Gastrocnemius medialis (tissue), 4 donors: Measurements from ENCODE around the gene TSHZ3. TPM values are rescaled to one million over a fixed set of nuclear protein-coding genes. Genes with fewer than 3 reads are reported as not detected.

ENCODE experiments used
- ATAC-seq, 2 donors: fragments of 150-250 bp; one replicate each; pipeline ENCODE4 v1.9.1; 2016
- DNase-seq, 2 donors: peaks; one replicate each; pipeline ENCODE4 v3.0.0-alpha.2; 2019
- H3K27ac ChIP-seq, 4 donors: fragments of 200-600 bp; sonication (generic); 1 replicate in 1 of 4; 2 replicates in 3 of 4; pipeline ENCODE4 v1.5.1; 2016 to 2018; ENCODE audit warnings: mild to moderate bottlenecking in 2 of 4, moderate library complexity in 1 of 4
- H3K27me3 ChIP-seq, 3 donors: fragments of 200-600 bp; sonication (generic) in 2 of 3; 1 replicate in 1 of 3; 2 replicates in 2 of 3; pipeline versions ENCODE4 v1.5.1 to v1.6.0; 2016 to 2019; ENCODE audit warnings: mild to moderate bottlenecking in 1 of 3, moderate library complexity in 1 of 3
- H3K36me3 ChIP-seq, 2 donors: fragments of 200-600 bp; sonication (generic) in 1 of 2; one replicate each; pipeline ENCODE4 v1.5.1; 2017 to 2018
- H3K4me1 ChIP-seq, 2 donors: fragments of 200-600 bp; sonication (generic) in 1 of 2; one replicate each; pipeline ENCODE4 v1.5.1; 2016 to 2017; ENCODE audit warnings: mild to moderate bottlenecking in 2 of 2
- H3K4me3 ChIP-seq, 4 donors: fragments of 200-600 bp; sonication (generic) in 3 of 4; 1 replicate in 1 of 4; 2 replicates in 3 of 4; pipeline ENCODE4 v1.5.1; 2016 to 2019; ENCODE audit warnings: mild to moderate bottlenecking in 2 of 4
- H3K9me3 ChIP-seq, 3 donors: fragments of 200-600 bp; sonication (generic) in 2 of 3; 1 replicate in 1 of 3; 2 replicates in 2 of 3; pipeline ENCODE4 v1.5.1; 2016 to 2019
- POLR2A ChIP-seq, 2 donors: fragments of 450-650 bp; IDR thresholded peaks; one replicate each; pipeline ENCODE4 v1.6.1; 2017; ENCODE audit warnings: antibody characterized with exemption in 2 of 2, mild to moderate bottlenecking in 2 of 2, moderate library complexity in 2 of 2
- in situ Hi-C, 4 donors: fragments of 200-750 bp; cut with MboI; loops; one replicate each; pipeline versions ENCODE4 v1.15.0 to v1.8.0; 2017; ENCODE audit warnings: low sequenced_read_pairs in 4 of 4
- intact Hi-C: fragments of 100-400 bp; cut with DNase I; formaldehyde crosslinking; loops from one replicate; pipeline ENCODE4 v1.15.1; 2023; ENCODE audit warnings: low total_unique reads
- total RNA-seq, 4 donors: library from RNA; depleted of rRNA; stranded (reverse); fragments of >200 nt; gene quantifications; one replicate each; pipeline versions ENCODE4 v1.1.0 to v1.2.3, GENCODE V29; 2016
- TF ChIP-seq, protein P1 (sequence below), 5 experiments: fragments of 450-650 bp in 3 of 5; fragments of 200-600 bp in 2 of 5; sonication (generic) in 2 of 5; IDR thresholded peaks in 4 of 5; conservative IDR thresholded peaks in 1 of 5; 1 replicate in 4 of 5; 2 replicates in 1 of 5; pipeline ENCODE4 v1.5.1; 2016 to 2019; ENCODE audit warnings: antibody characterized with exemption in 5 of 5, mild to moderate bottlenecking in 3 of 5, moderate library complexity in 3 of 5

Gene TSHZ3
- total RNA-seq, 4 donors from 2014 or later = 1.6 to 2.3 (median 1.9) TPM

DNA sequence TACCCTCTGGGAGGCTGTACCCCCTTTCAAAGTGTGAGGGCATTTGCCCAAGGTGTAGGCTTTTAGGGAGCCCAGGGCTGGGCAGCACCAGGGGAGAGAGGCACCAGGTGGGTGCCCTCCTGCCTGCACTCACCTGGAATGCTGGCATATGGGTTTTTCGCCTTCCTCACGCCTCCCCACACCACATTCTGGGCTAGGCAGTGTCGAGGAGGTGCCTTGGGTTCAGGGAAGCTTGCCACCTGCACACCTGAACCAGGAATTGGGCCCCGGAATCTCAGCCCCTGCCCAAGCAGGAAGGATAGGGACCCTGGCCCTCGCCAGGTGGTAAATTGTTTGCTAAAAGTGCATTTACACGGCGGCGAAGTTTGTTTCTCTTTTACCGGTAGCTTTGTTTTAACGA, 5.1 kb upstream of the TSHZ3 start:
- Histone ChIP-seq H3K27me3 (peaks cover 22 to 48% (median 45%) of the 10 kb centered on the region in 3 donors), H3K27ac (no peak overlapping the region), H3K36me3 (no peaks in the 10 kb centered on the region), H3K4me3 (no peak overlapping the region), H3K9me3 (no peaks in the 10 kb centered on the region), H3K4me1 (peaks cover 4 to 10% of the 10 kb centered on the region in 2 donors)
- intact Hi-C loops = no loop called here
- TF ChIP-seq POLR2A (IDR thresholded peaks at IDR 0.05) = no peak
- no peak for DNase-seq
- in situ Hi-C loops = loop anchor here in 2 of 4 donors (25.0 kb wide), 1 partner anchor 667 kb away; no protein-coding TSS in a partner anchor
- no peak for ATAC-seq

DNA sequence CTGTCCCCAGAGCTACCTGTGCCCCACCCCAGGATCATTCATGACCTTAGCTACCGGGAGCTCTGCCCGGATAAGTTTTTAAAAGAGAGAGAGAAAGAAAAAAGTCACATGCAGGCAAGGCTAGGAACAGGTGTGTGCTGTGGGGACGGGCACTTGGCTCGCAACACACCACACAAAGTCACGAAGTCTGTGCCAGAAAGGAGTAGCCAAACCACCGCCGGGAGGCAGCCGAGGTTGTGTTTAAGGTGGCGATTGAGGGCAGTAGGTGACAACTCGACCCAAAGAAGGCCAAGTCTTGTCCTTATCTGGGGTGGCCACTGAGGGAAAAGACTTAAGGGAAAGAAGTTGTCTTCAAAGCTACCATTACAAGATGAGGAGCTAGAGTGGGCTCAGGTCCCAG, 4.6 kb upstream of the TSHZ3 start:
- TF ChIP-seq, protein P1, sequence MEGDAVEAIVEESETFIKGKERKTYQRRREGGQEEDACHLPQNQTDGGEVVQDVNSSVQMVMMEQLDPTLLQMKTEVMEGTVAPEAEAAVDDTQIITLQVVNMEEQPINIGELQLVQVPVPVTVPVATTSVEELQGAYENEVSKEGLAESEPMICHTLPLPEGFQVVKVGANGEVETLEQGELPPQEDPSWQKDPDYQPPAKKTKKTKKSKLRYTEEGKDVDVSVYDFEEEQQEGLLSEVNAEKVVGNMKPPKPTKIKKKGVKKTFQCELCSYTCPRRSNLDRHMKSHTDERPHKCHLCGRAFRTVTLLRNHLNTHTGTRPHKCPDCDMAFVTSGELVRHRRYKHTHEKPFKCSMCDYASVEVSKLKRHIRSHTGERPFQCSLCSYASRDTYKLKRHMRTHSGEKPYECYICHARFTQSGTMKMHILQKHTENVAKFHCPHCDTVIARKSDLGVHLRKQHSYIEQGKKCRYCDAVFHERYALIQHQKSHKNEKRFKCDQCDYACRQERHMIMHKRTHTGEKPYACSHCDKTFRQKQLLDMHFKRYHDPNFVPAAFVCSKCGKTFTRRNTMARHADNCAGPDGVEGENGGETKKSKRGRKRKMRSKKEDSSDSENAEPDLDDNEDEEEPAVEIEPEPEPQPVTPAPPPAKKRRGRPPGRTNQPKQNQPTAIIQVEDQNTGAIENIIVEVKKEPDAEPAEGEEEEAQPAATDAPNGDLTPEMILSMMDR (IDR thresholded peaks at IDR 0.05 in 4 of 5, conservative IDR thresholded peaks at IDR 0.05 in 1 of 5) = no peak
- TF ChIP-seq POLR2A (IDR thresholded peaks at IDR 0.05) = no peak
- no peak for ATAC-seq
- in situ Hi-C loops = loop anchor here in 2 of 4 donors (25.0 kb wide), 1 partner anchor 667 kb away; no protein-coding TSS in a partner anchor
- Histone ChIP-seq H3K4me1 (peaks cover 4 to 10% of the 10 kb centered on the region in 2 donors), H3K9me3 (no peaks in the 10 kb centered on the region), H3K27ac (no peak overlapping the region), H3K27me3 (peaks cover 23 to 48% (median 44%) of the 10 kb centered on the region in 3 donors), H3K4me3 (no peak overlapping the region), H3K36me3 (no peaks in the 10 kb centered on the region)
- intact Hi-C loops = no loop called here
- no peak for DNase-seq

DNA sequence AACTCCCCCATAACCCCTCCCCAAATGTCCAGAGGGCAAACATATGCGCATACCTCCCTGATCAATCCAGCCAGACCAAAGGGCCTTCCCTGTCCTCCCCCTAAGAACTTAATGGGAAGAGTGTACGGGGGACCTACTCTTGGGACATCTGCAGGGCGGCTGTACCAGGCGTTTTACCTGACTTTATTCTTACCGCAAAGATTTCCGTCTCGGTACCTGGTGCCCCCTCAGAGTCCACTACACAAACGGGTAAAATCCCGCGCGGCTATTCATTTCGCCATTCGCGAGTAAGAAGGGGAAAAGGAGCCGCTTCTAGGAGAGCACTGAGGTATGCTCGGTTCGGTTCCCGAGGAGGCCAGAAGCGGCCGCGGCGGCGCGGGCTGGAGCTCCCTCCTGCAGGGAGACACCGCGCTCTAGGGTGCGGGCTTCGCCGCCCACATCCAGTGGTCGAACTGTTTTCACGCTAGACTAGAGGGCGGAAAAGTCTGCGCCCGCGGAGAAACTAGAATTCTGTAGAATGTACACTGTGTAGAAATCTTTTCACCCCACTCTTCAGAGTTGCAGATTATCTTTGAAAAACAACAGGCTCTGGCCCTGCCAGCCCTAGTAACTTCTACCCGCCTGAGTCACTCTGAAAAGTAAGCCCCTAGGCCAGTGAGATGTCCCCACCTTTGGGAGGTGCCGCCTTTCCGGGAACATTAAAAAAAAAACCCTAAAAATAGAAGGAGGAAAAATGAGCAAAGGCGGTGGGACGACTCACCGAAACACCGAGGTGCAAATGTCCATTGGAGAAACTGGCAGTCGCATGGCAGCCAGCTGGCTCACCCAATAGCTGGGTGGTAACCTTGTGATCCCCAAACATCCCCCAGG, 3.8 kb upstream of the TSHZ3 start:
- no peaks in the 10 kb centered on the region for H3K36me3 ChIP-seq
- TF ChIP-seq, protein P1 (IDR thresholded peaks at IDR 0.05 in 4 of 5, conservative IDR thresholded peaks at IDR 0.05 in 1 of 5) = no peak
- TF ChIP-seq POLR2A (IDR thresholded peaks at IDR 0.05) = no peak
- H3K27ac ChIP-seq = no peak overlapping the region
- no peak for DNase-seq
- peaks cover 4 to 16% of the 10 kb centered on the region in 2 donors for H3K4me1 ChIP-seq
- H3K9me3 ChIP-seq = no peaks in the 10 kb centered on the region
- no peak for ATAC-seq
- intact Hi-C loops = no loop called here
- peaks cover 28 to 52% (median 41%) of the 10 kb centered on the region in 3 donors for H3K27me3 ChIP-seq
- in situ Hi-C loops = loop anchor here in 2 of 4 donors (25.0 kb wide), 1 partner anchor 666 kb away; no protein-coding TSS in a partner anchor
- no peak overlapping the region for H3K4me3 ChIP-seq

DNA sequence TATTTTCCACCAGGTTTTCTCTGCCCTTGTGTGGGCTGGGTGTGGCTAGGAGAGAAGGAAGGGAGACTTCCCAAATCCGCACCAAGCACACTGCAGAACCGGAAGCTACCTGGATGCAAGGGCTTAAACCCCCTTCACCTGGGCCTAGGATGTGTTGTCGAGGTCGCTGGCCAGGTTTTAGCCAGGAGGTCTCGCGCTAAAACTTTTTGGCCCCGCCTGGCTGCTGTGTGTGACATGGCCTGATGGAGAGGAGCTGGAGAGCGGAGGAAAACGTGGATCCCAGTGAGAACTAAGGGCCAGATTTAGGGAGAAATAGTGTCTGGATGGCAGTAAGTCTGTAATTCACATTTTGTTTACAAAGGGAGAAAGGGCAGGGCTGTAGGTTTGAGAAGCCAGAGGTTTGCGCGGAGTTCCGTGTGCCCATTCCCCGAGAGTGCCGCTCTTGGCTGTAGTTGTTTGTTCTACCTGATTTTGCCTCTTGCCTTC, 3.1 kb upstream of the TSHZ3 start:
- TF ChIP-seq POLR2A (IDR thresholded peaks at IDR 0.05) = no peak
- TF ChIP-seq, protein P1 (IDR thresholded peaks at IDR 0.05 in 4 of 5, conservative IDR thresholded peaks at IDR 0.05 in 1 of 5) = no peak
- Histone ChIP-seq H3K27ac (no peak overlapping the region), H3K4me3 (peak overlapping the region in 1 of 4 donors; percentile 70), H3K4me1 (peaks cover 4 to 22% of the 10 kb centered on the region in 2 donors), H3K9me3 (no peaks in the 10 kb centered on the region), H3K27me3 (peaks cover 28 to 56% (median 41%) of the 10 kb centered on the region in 3 donors), H3K36me3 (no peaks in the 10 kb centered on the region)
- no peak for DNase-seq
- in situ Hi-C loops (loop anchor here in 2 of 4 donors (25.0 kb wide), 1 partner anchor 665 kb away; no protein-coding TSS in a partner anchor), intact Hi-C loops (no loop called here)
- ATAC-seq = no peak

DNA sequence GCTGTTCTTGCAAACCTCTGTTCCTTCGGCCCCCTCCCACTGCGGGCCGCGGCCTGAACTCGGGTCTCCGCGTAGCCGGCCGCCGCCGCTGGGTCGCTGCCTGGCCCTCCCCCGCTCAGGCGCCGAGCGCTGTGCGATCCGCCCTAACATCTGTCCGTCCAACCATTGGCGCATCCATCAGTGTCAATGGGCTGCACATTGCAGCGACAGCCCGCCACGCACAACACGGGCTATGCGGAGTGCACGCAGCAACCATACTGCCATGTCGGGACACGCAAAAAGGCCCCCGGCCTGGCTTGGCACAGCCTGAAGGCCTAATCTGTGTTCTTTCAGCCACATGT, 2.6 kb upstream of the TSHZ3 start:
- ATAC-seq = no peak
- peaks cover 25 to 56% (median 41%) of the 10 kb centered on the region in 3 donors for H3K27me3 ChIP-seq
- TF ChIP-seq POLR2A (IDR thresholded peaks at IDR 0.05) = no peak
- TF ChIP-seq, protein P1 (IDR thresholded peaks at IDR 0.05 in 4 of 5, conservative IDR thresholded peaks at IDR 0.05 in 1 of 5) = no peak
- peaks cover 4 to 22% of the 10 kb centered on the region in 2 donors for H3K4me1 ChIP-seq
- no peak for DNase-seq
- intact Hi-C loops (no loop called here), in situ Hi-C loops (loop anchor here in 2 of 4 donors (25.0 kb wide), 1 partner anchor 665 kb away; no protein-coding TSS in a partner anchor)
- peak overlapping the region; percentile 60 to 78 (median 70) for H3K4me3 ChIP-seq
- H3K9me3 ChIP-seq = no peaks in the 10 kb centered on the region
- no peak overlapping the region for H3K27ac ChIP-seq
- no peaks in the 10 kb centered on the region for H3K36me3 ChIP-seq
